Natural killer cell (primary cell): Measurements from ENCODE around the gene KCNK5. TPM values are rescaled to one million over a fixed set of nuclear protein-coding genes. Genes with fewer than 3 reads are reported as not detected.

Source experiments
- ATAC-seq, 3 donors: fragments of 150-1000 bp in 2 of 3; fragments of 200-7000 bp in 1 of 3; cut with Tn5 transposase; 1 replicate in 1 of 3; 2 replicates in 2 of 3; pipeline ENCODE4 v1.10.0; 2021; ENCODE audit warnings: mild to moderate bottlenecking in 2 of 3, moderate library complexity in 2 of 3
- DNase-seq, 2 donors: peaks; one replicate each; pipeline versions ENCODE4 v3.0.0 to v3.0.0-alpha.2; 2013 to 2021; ENCODE audit warnings: mixed read lengths in 1 of 2
- H3K27ac ChIP-seq: one replicate; pipeline ENCODE4 v1.5.1; 2013; ENCODE audit warnings: mild to moderate bottlenecking, low read length
- H3K27me3 ChIP-seq: one replicate; pipeline ENCODE4 v1.6.1; 2013; ENCODE audit warnings: low read length; ENCODE audit not compliant: control insufficient read depth, insufficient read depth
- H3K36me3 ChIP-seq: one replicate; pipeline ENCODE4 v1.6.1; 2013; ENCODE audit warnings: low read length; ENCODE audit not compliant: control insufficient read depth, insufficient read depth
- H3K4me1 ChIP-seq: one replicate; pipeline ENCODE4 v1.6.1; 2013; ENCODE audit warnings: low read length; ENCODE audit not compliant: control insufficient read depth, insufficient read depth
- H3K4me3 ChIP-seq: one replicate; pipeline ENCODE4 v1.5.1; 2013; ENCODE audit warnings: low read length
- H3K9me3 ChIP-seq: one replicate; pipeline ENCODE4 v1.6.1; 2013; ENCODE audit warnings: low read length; ENCODE audit not compliant: control insufficient read depth, insufficient read depth
- H3K27ac Mint-ChIP-seq, 2 donors: one replicate each; pipeline ENCODE4 v1.8.0; 2022; ENCODE audit warnings: mild to moderate bottlenecking in 2 of 2, mixed read lengths in 2 of 2, moderate library complexity in 1 of 2
- H3K27me3 Mint-ChIP-seq, 2 donors: one replicate each; pipeline ENCODE4 v1.8.0; 2022; ENCODE audit warnings: low read depth in 2 of 2, mixed read lengths in 2 of 2
- H3K36me3 Mint-ChIP-seq: one replicate; pipeline ENCODE4 v1.8.0; 2022; ENCODE audit warnings: mixed read lengths
- H3K4me1 Mint-ChIP-seq, 2 donors: one replicate each; pipeline ENCODE4 v1.8.0; 2022; ENCODE audit warnings: mixed read lengths in 2 of 2
- H3K4me3 Mint-ChIP-seq: one replicate; pipeline ENCODE4 v1.8.0; 2022; ENCODE audit warnings: mild to moderate bottlenecking, moderate library complexity, mixed read lengths
- H3K9me3 Mint-ChIP-seq, 2 donors: one replicate each; pipeline ENCODE4 v1.8.0; 2022; ENCODE audit warnings: mixed read lengths in 2 of 2
- whole genome bisulfite sequencing: methylation state at CpG from one replicate; pipeline ENCODE4 v1.1.7; 2013; ENCODE audit warnings: missing lambda C conversion rate; ENCODE audit not compliant: insufficient coverage; 5-methylcytosine and 5-hydroxymethylcytosine counted together
- intact Hi-C: fragments of 100-400 bp; cut with micrococcal nuclease; formaldehyde crosslinking; loops from one replicate; pipeline ENCODE4 v1.14.2; 2022
- total RNA-seq, 4 donors: library from RNA; stranded (reverse); fragments of 120-200 nt in 1 of 4; gene quantifications; one replicate each; pipeline versions ENCODE4 v1.2.3 to v1.2.4, GENCODE V29; 2013 to 2022
- TF ChIP-seq, protein P1 (sequence below): fragments of 200-600 bp; IDR thresholded peaks from one replicate; pipeline ENCODE4 v1.8.0; 2022; ENCODE audit warnings: antibody characterized with exemption

KCNK5 gene
- total RNA-seq, 3 donors from 2014 or later (not counting 1 experiment from before 2014, with no cell fraction given), result 0.16 to 0.50 TPM; not detected in 1

DNA sequence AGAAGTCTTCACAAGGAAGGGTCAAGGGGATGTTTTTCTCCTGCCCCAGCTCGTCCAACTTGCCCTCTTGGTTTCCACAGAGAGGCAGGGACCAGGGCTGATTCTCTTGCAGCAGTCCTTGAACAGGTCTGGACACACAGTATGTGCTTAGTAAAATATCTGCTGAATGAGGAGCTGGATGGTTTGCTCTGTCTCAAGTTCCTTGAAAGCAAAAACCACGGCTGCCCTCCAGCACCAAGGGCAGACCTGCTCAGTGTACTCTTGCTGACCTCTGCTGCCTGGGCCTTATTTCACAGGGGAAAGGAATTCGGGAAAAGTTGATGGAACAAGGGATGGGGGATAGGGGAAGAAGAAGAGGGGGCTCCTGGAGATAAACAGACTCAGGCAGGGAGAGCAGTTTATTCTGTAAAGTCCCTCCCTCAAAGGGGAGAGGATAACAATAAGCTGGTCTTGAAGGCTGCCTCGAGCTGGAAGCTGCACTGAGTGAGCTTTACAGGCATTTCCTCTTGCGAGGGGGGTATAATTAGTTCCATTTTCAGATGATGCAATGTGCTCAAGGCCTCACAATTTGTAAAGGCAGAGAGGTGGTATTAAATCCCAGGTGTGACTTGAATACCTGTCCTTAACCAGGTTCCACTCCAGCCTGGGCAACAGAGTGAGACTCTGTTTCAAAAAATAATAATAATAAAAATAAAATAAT, 10.3 kb downstream of the KCNK5 start:
- no peaks in the 10 kb centered on the region for H3K9me3 ChIP-seq
- no peak overlapping the region for H3K27ac ChIP-seq
- H3K36me3 ChIP-seq, result no peaks in the 10 kb centered on the region
- H3K4me3 Mint-ChIP-seq, result no peak overlapping the region
- no peak overlapping the region for H3K4me3 ChIP-seq
- H3K4me1 Mint-ChIP-seq, result peaks cover 0 to 15% of the 10 kb centered on the region in 2 donors
- no peaks in the 10 kb centered on the region for H3K4me1 ChIP-seq
- intact Hi-C loops, result no loop called here
- no peaks in the 10 kb centered on the region for H3K27me3 Mint-ChIP-seq
- no peaks in the 10 kb centered on the region for H3K36me3 Mint-ChIP-seq
- peak overlapping the region in 1 of 2 donors; percentile 57 for H3K27ac Mint-ChIP-seq
- ATAC-seq (no peak), DNase-seq (no peak)
- no peaks in the 10 kb centered on the region for H3K27me3 ChIP-seq
- no peaks in the 10 kb centered on the region for H3K9me3 Mint-ChIP-seq
- TF ChIP-seq, protein P1, sequence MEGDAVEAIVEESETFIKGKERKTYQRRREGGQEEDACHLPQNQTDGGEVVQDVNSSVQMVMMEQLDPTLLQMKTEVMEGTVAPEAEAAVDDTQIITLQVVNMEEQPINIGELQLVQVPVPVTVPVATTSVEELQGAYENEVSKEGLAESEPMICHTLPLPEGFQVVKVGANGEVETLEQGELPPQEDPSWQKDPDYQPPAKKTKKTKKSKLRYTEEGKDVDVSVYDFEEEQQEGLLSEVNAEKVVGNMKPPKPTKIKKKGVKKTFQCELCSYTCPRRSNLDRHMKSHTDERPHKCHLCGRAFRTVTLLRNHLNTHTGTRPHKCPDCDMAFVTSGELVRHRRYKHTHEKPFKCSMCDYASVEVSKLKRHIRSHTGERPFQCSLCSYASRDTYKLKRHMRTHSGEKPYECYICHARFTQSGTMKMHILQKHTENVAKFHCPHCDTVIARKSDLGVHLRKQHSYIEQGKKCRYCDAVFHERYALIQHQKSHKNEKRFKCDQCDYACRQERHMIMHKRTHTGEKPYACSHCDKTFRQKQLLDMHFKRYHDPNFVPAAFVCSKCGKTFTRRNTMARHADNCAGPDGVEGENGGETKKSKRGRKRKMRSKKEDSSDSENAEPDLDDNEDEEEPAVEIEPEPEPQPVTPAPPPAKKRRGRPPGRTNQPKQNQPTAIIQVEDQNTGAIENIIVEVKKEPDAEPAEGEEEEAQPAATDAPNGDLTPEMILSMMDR, result no peak
- 45% methylated on average over 5 of the region's 5 CpGs for WGBS

DNA sequence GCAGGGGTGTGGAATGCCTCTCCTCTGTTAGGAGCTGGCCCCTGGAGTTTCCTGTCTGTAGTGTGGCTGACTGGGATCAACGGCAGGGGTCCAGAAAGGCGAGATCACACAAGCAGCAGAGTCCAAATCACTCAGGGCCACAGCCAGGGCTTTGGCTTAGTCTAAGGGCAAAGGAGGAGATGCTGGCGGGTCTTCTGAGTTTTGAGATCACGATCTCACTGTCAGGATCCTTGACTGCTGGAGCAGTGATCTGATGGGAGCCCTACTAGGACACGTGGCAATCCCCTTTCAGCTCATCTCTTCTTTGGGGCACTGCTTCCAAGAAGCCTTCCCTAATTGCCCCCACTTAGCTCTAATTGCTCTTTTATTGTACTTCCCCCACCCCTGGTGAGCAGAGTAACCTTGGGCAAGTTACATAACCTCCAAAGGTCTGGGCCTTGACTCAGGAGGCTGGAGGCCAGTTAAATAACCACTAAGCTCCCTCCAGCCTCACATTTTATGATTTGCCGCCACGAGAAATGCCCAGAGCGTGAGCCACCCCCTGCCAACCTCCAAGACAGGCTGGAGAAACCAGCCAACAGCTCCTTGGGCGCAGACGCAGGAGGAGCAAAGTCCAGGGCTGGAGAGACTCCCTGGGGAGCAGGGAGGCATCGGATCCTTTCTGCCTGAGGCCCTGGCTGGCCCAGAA, 12.0 kb downstream of the KCNK5 start:
- DNase-seq, result no peak
- no peaks in the 10 kb centered on the region for H3K9me3 Mint-ChIP-seq
- H3K27me3 Mint-ChIP-seq, result no peaks in the 10 kb centered on the region
- ATAC-seq, result no peak
- no peaks in the 10 kb centered on the region for H3K27me3 ChIP-seq
- H3K4me1 Mint-ChIP-seq, result peaks cover 0 to 11% of the 10 kb centered on the region in 2 donors
- H3K36me3 ChIP-seq, result no peaks in the 10 kb centered on the region
- H3K36me3 Mint-ChIP-seq, result no peaks in the 10 kb centered on the region
- H3K4me3 Mint-ChIP-seq, result no peak overlapping the region
- no peaks in the 10 kb centered on the region for H3K4me1 ChIP-seq
- TF ChIP-seq, protein P1, result no peak
- 91% methylated on average over 10 of the region's 11 CpGs for WGBS
- no peak overlapping the region for H3K4me3 ChIP-seq
- no peak overlapping the region for H3K27ac Mint-ChIP-seq
- no peak overlapping the region for H3K27ac ChIP-seq
- H3K9me3 ChIP-seq, result no peaks in the 10 kb centered on the region
- intact Hi-C loops, result no loop called here

DNA sequence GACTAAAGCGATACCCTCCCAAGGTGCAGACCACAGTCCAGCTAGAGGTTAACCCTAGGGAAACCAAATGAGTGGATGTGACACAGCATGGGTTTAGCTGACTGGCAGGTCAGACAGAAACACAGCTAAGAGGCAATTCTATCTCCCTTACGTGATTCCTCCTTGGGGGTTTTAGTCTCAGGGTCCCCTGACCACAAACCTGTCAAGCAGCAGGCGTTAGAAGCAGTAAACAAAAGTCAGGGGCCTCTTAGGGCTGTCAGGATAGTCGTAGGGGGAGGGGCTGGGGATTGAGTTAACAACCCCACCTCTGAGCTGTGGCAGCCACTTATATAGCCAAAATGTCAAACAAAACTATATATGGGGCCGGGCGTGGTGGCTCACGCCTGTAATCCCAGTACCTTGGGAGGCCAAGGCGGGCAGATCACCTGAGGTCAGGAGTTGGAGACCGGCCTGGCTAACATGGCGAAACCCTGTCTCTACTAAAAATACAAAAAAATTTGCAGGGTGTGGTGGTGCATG, 13.6 kb downstream of the KCNK5 start:
- WGBS, result 60% methylated on average over 8 of the region's 10 CpGs
- no peaks in the 10 kb centered on the region for H3K27me3 Mint-ChIP-seq
- H3K4me1 Mint-ChIP-seq, result peaks cover 0 to 11% of the 10 kb centered on the region in 2 donors

More for the DNA sequence above, 13.6 kb downstream of the KCNK5 start:
- no peaks in the 10 kb centered on the region for H3K36me3 ChIP-seq
- H3K4me1 ChIP-seq, result no peaks in the 10 kb centered on the region
- intact Hi-C loops, result no loop called here
- ATAC-seq (no peak), DNase-seq (no peak)
- TF ChIP-seq, protein P1, result no peak
- H3K27me3 ChIP-seq, result no peaks in the 10 kb centered on the region
- H3K27ac ChIP-seq, result no peak overlapping the region
- Mint-ChIP-seq H3K4me3 (no peak overlapping the region), H3K9me3 (no peaks in the 10 kb centered on the region), H3K27ac (no peak overlapping the region), H3K36me3 (no peaks in the 10 kb centered on the region)
- no peaks in the 10 kb centered on the region for H3K9me3 ChIP-seq
- no peak overlapping the region for H3K4me3 ChIP-seq
